Liver (tissue), 9 donors: Measurements from ENCODE around the gene INPP5A. TPM values are rescaled to one million over a fixed set of nuclear protein-coding genes. Genes with fewer than 3 reads are reported as not detected.

ENCODE experiments used
- DNase-seq: peaks from one replicate; pipeline ENCODE4 v3.0.0-alpha.2; 2017; ENCODE audit warnings: low spot score
- H3K27ac ChIP-seq, 2 donors: one replicate each; pipeline ENCODE4 v1.7.0; 2013; ENCODE audit warnings: inconsistent platforms in 2 of 2, low read length in 2 of 2, control low read depth in 1 of 2, low read depth in 1 of 2, mild to moderate bottlenecking in 1 of 2
- H3K27me3 ChIP-seq, 4 donors: one replicate each; pipeline versions ENCODE4 v1.6.1 to v1.7.0; 2013; ENCODE audit warnings: low read length in 3 of 4, inconsistent platforms in 1 of 4, mild to moderate bottlenecking in 1 of 4, moderate library complexity in 1 of 4; ENCODE audit not compliant: control insufficient read depth in 4 of 4, insufficient read depth in 4 of 4
- H3K36me3 ChIP-seq, 4 donors: one replicate each; pipeline versions ENCODE4 v1.6.1 to v1.7.0; 2013; ENCODE audit warnings: low read length in 3 of 4, mild to moderate bottlenecking in 3 of 4, low read depth in 1 of 4, moderate library complexity in 1 of 4; ENCODE audit not compliant: control insufficient read depth in 4 of 4, insufficient read depth in 3 of 4
- H3K4me1 ChIP-seq, 4 donors: one replicate each; pipeline versions ENCODE4 v1.6.1 to v1.7.0; 2013; ENCODE audit warnings: low read length in 3 of 4, mild to moderate bottlenecking in 3 of 4, moderate library complexity in 1 of 4; ENCODE audit not compliant: control insufficient read depth in 4 of 4, insufficient read depth in 4 of 4
- H3K4me3 ChIP-seq, 3 donors: one replicate each; pipeline versions ENCODE4 v1.6.1 to v1.7.0; 2013; ENCODE audit warnings: low read length in 3 of 3, control low read depth in 1 of 3, low read depth in 1 of 3, mild to moderate bottlenecking in 1 of 3
- H3K9ac ChIP-seq, 2 donors: one replicate each; pipeline ENCODE4 v1.7.0; 2013; ENCODE audit warnings: low read length in 2 of 2, mild to moderate bottlenecking in 2 of 2, moderate library complexity in 2 of 2, control low read depth in 1 of 2, low read depth in 1 of 2
- H3K9me3 ChIP-seq, 4 donors: one replicate each; pipeline versions ENCODE4 v1.6.1 to v1.7.0; 2013; ENCODE audit warnings: low read length in 3 of 4; ENCODE audit not compliant: control insufficient read depth in 4 of 4
- EGR1 ChIP-seq, 2 donors: IDR thresholded peaks; 2 replicates each; pipeline ENCODE4 v1.6.1; 2016 to 2018; ENCODE audit warnings: antibody characterized with exemption in 2 of 2, low read depth in 2 of 2
- GABPA ChIP-seq, 2 donors: IDR thresholded peaks in 1 of 2; conservative IDR thresholded peaks in 1 of 2; 2 replicates each; pipeline ENCODE4 v1.6.1; 2016; ENCODE audit warnings: antibody characterized with exemption in 2 of 2, mild to moderate bottlenecking in 1 of 2, moderate library complexity in 1 of 2
- HNF4A ChIP-seq, 2 donors: conservative IDR thresholded peaks; 2 replicates each; pipeline ENCODE4 v1.6.1; 2016; ENCODE audit warnings: antibody characterized with exemption in 2 of 2, mild to moderate bottlenecking in 2 of 2
- HNF4G ChIP-seq: IDR thresholded peaks from 2 replicates; pipeline ENCODE4 v1.6.1; 2016; ENCODE audit warnings: antibody characterized with exemption
- JUND ChIP-seq, 2 donors: IDR thresholded peaks; 2 replicates each; pipeline ENCODE4 v1.6.1; 2016; ENCODE audit warnings: antibody characterized with exemption in 2 of 2
- RAD21 ChIP-seq, 2 donors: IDR thresholded peaks; 2 replicates each; pipeline ENCODE4 v1.6.1; 2016; ENCODE audit warnings: antibody characterized with exemption in 2 of 2, mild to moderate bottlenecking in 2 of 2
- RXRA ChIP-seq, 2 donors: IDR thresholded peaks; 2 replicates each; pipeline ENCODE4 v1.6.1; 2017 to 2018; ENCODE audit warnings: antibody characterized with exemption in 2 of 2, mild to moderate bottlenecking in 1 of 2
- SP1 ChIP-seq: IDR thresholded peaks from 2 replicates; pipeline ENCODE4 v1.6.1; 2018; ENCODE audit warnings: antibody characterized with exemption, mild to moderate bottlenecking
- TAF1 ChIP-seq: conservative IDR thresholded peaks from 2 replicates; pipeline ENCODE4 v1.6.1; 2016; ENCODE audit warnings: antibody characterized with exemption, mild to moderate bottlenecking
- YY1 ChIP-seq: IDR thresholded peaks from 2 replicates; pipeline ENCODE4 v1.6.1; 2016; ENCODE audit warnings: antibody characterized with exemption, mild to moderate bottlenecking
- WGBS: extraction: QIAGEN DNeasy Blood & Tissue Kit; methylation state at CpG from one replicate; pipeline ENCODE4 v1.1.7; 2013; 5-methylcytosine and 5-hydroxymethylcytosine counted together
- polyA plus RNA-seq, 2 donors: library from polyadenylated mRNA; stranded (reverse) in 1 of 2; unstranded in 1 of 2; fragments of 200-250 nt in 1 of 2; fragments of >200 nt in 1 of 2; fragmentation: Nextera tagmentation in 1 of 2; extraction: Ambion mirVana in 1 of 2; gene quantifications; one replicate each; pipeline versions ENCODE4 v1.2.1 to v1.2.3, GENCODE V29; 2013 to 2015
- total RNA-seq, 2 donors: library from RNA; depleted of rRNA; stranded (reverse); fragments of >200 nt; gene quantifications; one replicate each; pipeline ENCODE4 v1.2.3, GENCODE V29; 2014
- TF ChIP-seq, protein P1 (sequence below): IDR thresholded peaks from 2 replicates; pipeline ENCODE4 v1.6.1; 2016; ENCODE audit warnings: antibody characterized with exemption
- TF ChIP-seq, protein P2 (sequence below): IDR thresholded peaks from 2 replicates; pipeline ENCODE4 v1.6.1; 2016; ENCODE audit warnings: antibody characterized with exemption
- TF ChIP-seq, protein P3 (sequence below): IDR thresholded peaks from 2 replicates; pipeline ENCODE4 v1.6.1; 2016; ENCODE audit warnings: antibody characterized with exemption
- TF ChIP-seq, protein P4 (sequence below): IDR thresholded peaks from 2 replicates; pipeline ENCODE4 v1.6.1; 2016; ENCODE audit warnings: antibody characterized with exemption, mild to moderate bottlenecking
- donor health status: healthy.
- donor health status: healthy.
- donor health status: healthy.
- donor health status: healthy.
- donor health status: healthy.

INPP5A gene
- total and polyA plus RNA-seq, 4 donors, result 4.3 to 26.5 (median 10.9) TPM

DNA sequence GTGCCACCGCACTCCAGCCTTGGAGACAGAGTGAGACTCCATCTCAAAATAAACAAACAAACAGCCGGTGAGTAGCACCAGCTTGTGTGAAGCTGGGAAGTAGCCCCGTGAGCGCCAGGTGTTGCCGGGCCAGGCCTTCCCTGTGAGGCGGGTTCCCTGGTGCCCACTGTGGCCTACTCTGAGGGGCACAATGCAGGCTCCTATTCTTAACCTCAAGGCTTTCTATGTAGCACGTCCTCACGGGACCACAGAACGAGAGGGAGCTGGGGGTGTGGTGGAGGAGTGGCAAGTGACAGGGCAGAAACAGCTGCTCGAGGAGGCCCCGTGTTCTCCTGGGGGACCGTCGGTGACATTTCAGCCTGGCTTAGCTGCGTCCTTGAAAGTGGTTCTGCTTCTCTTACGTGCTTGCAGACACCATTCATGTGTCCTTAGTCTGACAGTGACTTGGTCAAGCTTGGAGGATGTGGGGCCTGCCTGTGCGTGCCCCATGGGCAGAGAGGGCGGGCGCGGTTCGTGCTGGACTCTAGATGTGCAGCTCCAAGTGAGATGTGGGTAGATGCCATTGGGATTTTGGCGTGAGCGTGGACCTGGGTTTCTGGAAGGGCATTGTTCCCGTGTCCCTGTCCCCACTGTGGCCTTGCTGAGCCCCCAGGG is 131.7 kb downstream of the INPP5A start:
- DNase-seq, result no peak
- H3K9ac ChIP-seq, result no peak overlapping the region
- H3K27me3 ChIP-seq, result no peaks in the 10 kb centered on the region
- H3K9me3 ChIP-seq, result no peaks in the 10 kb centered on the region
- no peaks in the 10 kb centered on the region for H3K4me1 ChIP-seq
- 95% methylated on average over 23 of the region's 23 CpGs for WGBS
- TF ChIP-seq HNF4A (conservative IDR thresholded peaks at IDR 0.05), result no peak
- no peak for TF ChIP-seq SP1
- TF ChIP-seq JUND (IDR thresholded peaks at IDR 0.05), result no peak
- no peak for TF ChIP-seq HNF4G
- no peak for TF ChIP-seq TAF1
- TF ChIP-seq, protein P1, sequence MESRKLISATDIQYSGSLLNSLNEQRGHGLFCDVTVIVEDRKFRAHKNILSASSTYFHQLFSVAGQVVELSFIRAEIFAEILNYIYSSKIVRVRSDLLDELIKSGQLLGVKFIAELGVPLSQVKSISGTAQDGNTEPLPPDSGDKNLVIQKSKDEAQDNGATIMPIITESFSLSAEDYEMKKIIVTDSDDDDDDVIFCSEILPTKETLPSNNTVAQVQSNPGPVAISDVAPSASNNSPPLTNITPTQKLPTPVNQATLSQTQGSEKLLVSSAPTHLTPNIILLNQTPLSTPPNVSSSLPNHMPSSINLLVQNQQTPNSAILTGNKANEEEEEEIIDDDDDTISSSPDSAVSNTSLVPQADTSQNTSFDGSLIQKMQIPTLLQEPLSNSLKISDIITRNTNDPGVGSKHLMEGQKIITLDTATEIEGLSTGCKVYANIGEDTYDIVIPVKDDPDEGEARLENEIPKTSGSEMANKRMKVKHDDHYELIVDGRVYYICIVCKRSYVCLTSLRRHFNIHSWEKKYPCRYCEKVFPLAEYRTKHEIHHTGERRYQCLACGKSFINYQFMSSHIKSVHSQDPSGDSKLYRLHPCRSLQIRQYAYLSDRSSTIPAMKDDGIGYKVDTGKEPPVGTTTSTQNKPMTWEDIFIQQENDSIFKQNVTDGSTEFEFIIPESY, result no peak
- no peak for TF ChIP-seq RAD21 (IDR thresholded peaks at IDR 0.05)
- no peak for TF ChIP-seq YY1
- H3K27ac ChIP-seq, result no peak overlapping the region
- no peak overlapping the region for H3K4me3 ChIP-seq
- peaks cover 0 to 2% (median 0%) of the 10 kb centered on the region in 4 donors for H3K36me3 ChIP-seq

DNA sequence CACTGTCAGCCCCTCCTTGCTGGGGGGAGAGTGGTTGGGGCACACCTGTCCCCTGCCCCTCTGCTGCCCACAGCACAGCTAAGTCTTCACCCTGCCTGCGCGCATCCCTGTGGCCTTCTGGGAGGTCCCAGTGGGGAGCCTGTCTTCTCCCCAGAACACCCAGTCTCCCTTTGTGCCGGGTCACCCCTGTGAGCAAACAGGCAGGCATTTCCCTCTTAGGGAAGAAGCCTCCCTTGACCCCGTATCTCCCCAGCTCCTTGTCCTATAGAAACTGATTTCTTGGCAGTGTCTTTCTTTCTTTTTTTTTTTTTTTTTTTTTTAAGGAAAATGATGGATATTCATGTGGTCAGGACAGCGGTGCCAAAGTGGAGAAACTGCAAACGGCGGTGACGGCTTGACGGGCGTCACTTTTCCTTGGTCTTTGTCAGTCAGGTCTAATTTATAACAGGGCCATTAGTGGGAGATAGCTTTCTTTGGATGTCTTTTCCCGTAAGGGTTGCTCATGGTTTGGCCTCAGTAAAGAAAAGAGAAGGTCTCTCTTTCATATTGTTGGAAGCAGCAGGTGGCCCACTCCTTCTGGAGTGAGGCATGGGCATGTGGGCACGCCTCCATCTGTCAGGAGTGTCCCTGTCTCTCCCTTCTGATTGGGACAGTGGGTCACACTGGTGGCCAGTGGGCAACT is 133.1 kb downstream of the INPP5A start:
- peaks cover 0 to 6% (median 3%) of the 10 kb centered on the region in 4 donors for H3K4me1 ChIP-seq
- H3K36me3 ChIP-seq, result no peaks in the 10 kb centered on the region
- no peak overlapping the region for H3K4me3 ChIP-seq
- H3K27ac ChIP-seq, result no peak overlapping the region
- 98% methylated on average over 12 of the region's 12 CpGs for WGBS
- no peaks in the 10 kb centered on the region for H3K27me3 ChIP-seq
- no peak overlapping the region for H3K9ac ChIP-seq
- TF ChIP-seq GABPA (IDR thresholded peaks at IDR 0.05 in 1 of 2, conservative IDR thresholded peaks at IDR 0.05 in 1 of 2), result no peak
- TF ChIP-seq EGR1 (IDR thresholded peaks at IDR 0.05; ENCODE audit: low read depth in 2 of 2), result no peak
- TF ChIP-seq TAF1, result no peak
- TF ChIP-seq, protein P2, sequence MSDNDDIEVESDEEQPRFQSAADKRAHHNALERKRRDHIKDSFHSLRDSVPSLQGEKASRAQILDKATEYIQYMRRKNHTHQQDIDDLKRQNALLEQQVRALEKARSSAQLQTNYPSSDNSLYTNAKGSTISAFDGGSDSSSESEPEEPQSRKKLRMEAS, result no peak
- no peak for TF ChIP-seq YY1
- TF ChIP-seq, protein P3, sequence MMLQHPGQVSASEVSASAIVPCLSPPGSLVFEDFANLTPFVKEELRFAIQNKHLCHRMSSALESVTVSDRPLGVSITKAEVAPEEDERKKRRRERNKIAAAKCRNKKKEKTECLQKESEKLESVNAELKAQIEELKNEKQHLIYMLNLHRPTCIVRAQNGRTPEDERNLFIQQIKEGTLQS, result no peak
- TF ChIP-seq, protein P4, sequence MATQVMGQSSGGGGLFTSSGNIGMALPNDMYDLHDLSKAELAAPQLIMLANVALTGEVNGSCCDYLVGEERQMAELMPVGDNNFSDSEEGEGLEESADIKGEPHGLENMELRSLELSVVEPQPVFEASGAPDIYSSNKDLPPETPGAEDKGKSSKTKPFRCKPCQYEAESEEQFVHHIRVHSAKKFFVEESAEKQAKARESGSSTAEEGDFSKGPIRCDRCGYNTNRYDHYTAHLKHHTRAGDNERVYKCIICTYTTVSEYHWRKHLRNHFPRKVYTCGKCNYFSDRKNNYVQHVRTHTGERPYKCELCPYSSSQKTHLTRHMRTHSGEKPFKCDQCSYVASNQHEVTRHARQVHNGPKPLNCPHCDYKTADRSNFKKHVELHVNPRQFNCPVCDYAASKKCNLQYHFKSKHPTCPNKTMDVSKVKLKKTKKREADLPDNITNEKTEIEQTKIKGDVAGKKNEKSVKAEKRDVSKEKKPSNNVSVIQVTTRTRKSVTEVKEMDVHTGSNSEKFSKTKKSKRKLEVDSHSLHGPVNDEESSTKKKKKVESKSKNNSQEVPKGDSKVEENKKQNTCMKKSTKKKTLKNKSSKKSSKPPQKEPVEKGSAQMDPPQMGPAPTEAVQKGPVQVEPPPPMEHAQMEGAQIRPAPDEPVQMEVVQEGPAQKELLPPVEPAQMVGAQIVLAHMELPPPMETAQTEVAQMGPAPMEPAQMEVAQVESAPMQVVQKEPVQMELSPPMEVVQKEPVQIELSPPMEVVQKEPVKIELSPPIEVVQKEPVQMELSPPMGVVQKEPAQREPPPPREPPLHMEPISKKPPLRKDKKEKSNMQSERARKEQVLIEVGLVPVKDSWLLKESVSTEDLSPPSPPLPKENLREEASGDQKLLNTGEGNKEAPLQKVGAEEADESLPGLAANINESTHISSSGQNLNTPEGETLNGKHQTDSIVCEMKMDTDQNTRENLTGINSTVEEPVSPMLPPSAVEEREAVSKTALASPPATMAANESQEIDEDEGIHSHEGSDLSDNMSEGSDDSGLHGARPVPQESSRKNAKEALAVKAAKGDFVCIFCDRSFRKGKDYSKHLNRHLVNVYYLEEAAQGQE, result no peak
- TF ChIP-seq HNF4G, result no peak
- TF ChIP-seq RXRA (IDR thresholded peaks at IDR 0.05), result no peak
- no peak for DNase-seq
- H3K9me3 ChIP-seq, result no peaks in the 10 kb centered on the region
